ENCODE data around the gene MYO1B. TPM values are rescaled to one million over a fixed set of nuclear protein-coding genes. Genes with fewer than 3 reads are reported as not detected.

Gene MYO1B
- total RNA-seq, 1 donor from 2014 or later, result 7.0 TPM

DNA sequence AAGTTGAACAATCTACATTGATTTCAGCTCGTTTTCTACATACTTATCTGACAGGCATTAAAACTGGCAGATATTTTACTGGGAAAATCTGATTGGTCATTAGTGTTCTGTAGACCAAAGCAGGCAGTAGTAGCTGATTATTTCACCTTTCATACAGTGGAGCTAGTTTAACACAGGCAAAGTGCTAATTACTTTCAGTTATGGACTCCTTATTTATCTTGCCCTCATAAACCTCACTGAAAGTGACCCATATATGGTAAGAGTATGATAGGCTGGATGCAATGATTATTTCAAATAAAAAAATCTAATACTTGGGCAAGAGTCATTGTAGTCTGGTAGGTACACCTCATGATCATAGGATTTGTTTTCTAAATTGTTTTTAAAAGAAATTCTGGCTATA lies 129.7 kb downstream of the MYO1B start:
- H3K9me3 Mint-ChIP-seq, result no peaks in the 10 kb centered on the region
- H3K36me3 Mint-ChIP-seq (ENCODE audit: low read depth), result no peaks in the 10 kb centered on the region
- no peak overlapping the region for H3K27ac Mint-ChIP-seq
- no peak overlapping the region for H3K4me3 Mint-ChIP-seq (ENCODE audit: low read depth)
- intact Hi-C loops (cut with micrococcal nuclease), result no loop called here
- no peak for DNase-seq (ENCODE audit: low spot score)
- peaks cover 10% of the 10 kb centered on the region for H3K4me1 Mint-ChIP-seq (ENCODE audit: low read depth)
- no peaks in the 10 kb centered on the region for H3K27me3 Mint-ChIP-seq (ENCODE audit: low read depth)

GRCh38 chr2:191376981-191377629 lies 131.9 kb downstream of the MYO1B start:
- no peaks in the 10 kb centered on the region for H3K27me3 Mint-ChIP-seq (ENCODE audit: low read depth)
- no peaks in the 10 kb centered on the region for H3K36me3 Mint-ChIP-seq (ENCODE audit: low read depth)
- H3K4me1 Mint-ChIP-seq (ENCODE audit: low read depth), result peaks cover 10% of the 10 kb centered on the region
- no peak overlapping the region for H3K4me3 Mint-ChIP-seq (ENCODE audit: low read depth)
- intact Hi-C loops (cut with micrococcal nuclease), result no loop called here
- no peaks in the 10 kb centered on the region for H3K9me3 Mint-ChIP-seq
- H3K27ac Mint-ChIP-seq, result no peak overlapping the region
- no peak for DNase-seq (ENCODE audit: low spot score)

DNA sequence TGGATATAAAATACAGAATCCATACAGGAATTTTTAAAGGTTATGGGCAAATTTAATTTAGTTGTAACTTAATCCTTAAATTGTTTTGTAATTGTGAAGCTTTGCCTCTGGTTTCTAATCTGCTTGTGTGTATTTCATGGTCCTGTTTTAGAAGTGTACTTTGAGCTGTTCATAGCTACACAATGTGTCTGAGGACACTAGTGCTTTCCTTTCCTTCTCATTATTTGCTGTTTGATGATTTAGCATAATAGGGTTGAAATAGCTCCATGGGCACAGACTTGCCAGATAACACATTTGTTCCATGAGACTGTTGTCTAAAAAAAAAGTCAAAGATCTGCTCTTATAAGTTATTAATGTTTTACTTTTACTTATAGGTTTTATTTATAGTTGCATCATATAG lies 134.2 kb downstream of the MYO1B start:
- Mint-ChIP-seq H3K4me1 (ENCODE audit: low read depth) (peaks cover 10% of the 10 kb centered on the region), H3K27me3 (ENCODE audit: low read depth) (no peaks in the 10 kb centered on the region), H3K4me3 (ENCODE audit: low read depth) (no peak overlapping the region), H3K36me3 (ENCODE audit: low read depth) (no peaks in the 10 kb centered on the region), H3K27ac (no peak overlapping the region), H3K9me3 (no peaks in the 10 kb centered on the region)
- no peak for DNase-seq (ENCODE audit: low spot score)
- intact Hi-C loops (cut with micrococcal nuclease), result no loop called here

DNA sequence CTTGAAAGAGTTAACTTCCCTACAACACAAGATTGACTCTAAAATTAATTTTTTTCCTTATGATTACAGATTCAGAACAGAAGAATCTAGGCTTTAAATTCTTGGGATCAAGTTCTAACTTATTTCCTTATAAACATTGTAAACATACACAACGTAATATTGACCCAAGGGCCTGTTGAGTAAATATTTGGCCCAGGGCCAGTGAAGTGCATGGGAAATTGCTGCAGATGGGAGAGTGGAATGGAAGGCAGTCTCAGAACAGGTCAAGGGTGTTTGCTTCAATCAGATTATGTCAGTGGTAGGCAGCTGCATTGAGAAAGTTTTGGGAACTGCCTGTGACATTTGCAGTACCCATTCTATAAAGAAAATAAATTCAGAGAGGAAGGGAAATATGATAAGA lies 137.6 kb downstream of the MYO1B start:
- H3K4me1 Mint-ChIP-seq (ENCODE audit: low read depth), result peaks cover 12% of the 10 kb centered on the region
- H3K4me3 Mint-ChIP-seq (ENCODE audit: low read depth), result no peak overlapping the region
- no peaks in the 10 kb centered on the region for H3K27me3 Mint-ChIP-seq (ENCODE audit: low read depth)
- DNase-seq (ENCODE audit: low spot score), result no peak
- no peaks in the 10 kb centered on the region for H3K36me3 Mint-ChIP-seq (ENCODE audit: low read depth)
- intact Hi-C loops (cut with micrococcal nuclease), result no loop called here
- H3K9me3 Mint-ChIP-seq, result no peaks in the 10 kb centered on the region
- no peak overlapping the region for H3K27ac Mint-ChIP-seq

GRCh38 chr2:191383486-191383885 lies 138.3 kb downstream of the MYO1B start:
- Mint-ChIP-seq H3K36me3 (ENCODE audit: low read depth) (no peaks in the 10 kb centered on the region), H3K9me3 (no peaks in the 10 kb centered on the region), H3K27ac (no peak overlapping the region), H3K4me3 (ENCODE audit: low read depth) (no peak overlapping the region), H3K27me3 (ENCODE audit: low read depth) (no peaks in the 10 kb centered on the region), H3K4me1 (ENCODE audit: low read depth) (peaks cover 9% of the 10 kb centered on the region)
- intact Hi-C loops (cut with micrococcal nuclease), result no loop called here
- DNase-seq (ENCODE audit: low spot score), result no peak

GRCh38 chr2:191384829-191385228 lies 139.6 kb downstream of the MYO1B start:
- no peak for DNase-seq (ENCODE audit: low spot score)
- H3K4me1 Mint-ChIP-seq (ENCODE audit: low read depth), result peaks cover 9% of the 10 kb centered on the region
- H3K36me3 Mint-ChIP-seq (ENCODE audit: low read depth), result no peaks in the 10 kb centered on the region
- no peak overlapping the region for H3K27ac Mint-ChIP-seq
- no peak overlapping the region for H3K4me3 Mint-ChIP-seq (ENCODE audit: low read depth)
- no peaks in the 10 kb centered on the region for H3K9me3 Mint-ChIP-seq
- H3K27me3 Mint-ChIP-seq (ENCODE audit: low read depth), result no peaks in the 10 kb centered on the region
- intact Hi-C loops (cut with micrococcal nuclease), result no loop called here

- H3K4me3 Mint-ChIP-seq (ENCODE audit: low read depth), result no peak overlapping the region
- peaks cover 9% of the 10 kb centered on the region for H3K4me1 Mint-ChIP-seq (ENCODE audit: low read depth)
- H3K27me3 Mint-ChIP-seq (ENCODE audit: low read depth), result no peaks in the 10 kb centered on the region
- intact Hi-C loops (cut with micrococcal nuclease), result no loop called here
- H3K36me3 Mint-ChIP-seq (ENCODE audit: low read depth), result no peaks in the 10 kb centered on the region
- H3K27ac Mint-ChIP-seq, result no peak overlapping the region
- H3K9me3 Mint-ChIP-seq, result no peaks in the 10 kb centered on the region
- DNase-seq (ENCODE audit: low spot score), result no peak
These were observed 140.4 kb downstream of the MYO1B start for GRCh38 chr2:191385416-191386160.

GRCh38 chr2:191386938-191387536 lies 141.8 kb downstream of the MYO1B start:
- intact Hi-C loops (cut with micrococcal nuclease), result no loop called here
- no peak overlapping the region for H3K4me3 Mint-ChIP-seq (ENCODE audit: low read depth)
- no peaks in the 10 kb centered on the region for H3K27me3 Mint-ChIP-seq (ENCODE audit: low read depth)
- H3K27ac Mint-ChIP-seq, result no peak overlapping the region
- peaks cover 9% of the 10 kb centered on the region for H3K4me1 Mint-ChIP-seq (ENCODE audit: low read depth)
- H3K9me3 Mint-ChIP-seq, result no peaks in the 10 kb centered on the region
- no peak for DNase-seq (ENCODE audit: low spot score)
- no peaks in the 10 kb centered on the region for H3K36me3 Mint-ChIP-seq (ENCODE audit: low read depth)

DNA sequence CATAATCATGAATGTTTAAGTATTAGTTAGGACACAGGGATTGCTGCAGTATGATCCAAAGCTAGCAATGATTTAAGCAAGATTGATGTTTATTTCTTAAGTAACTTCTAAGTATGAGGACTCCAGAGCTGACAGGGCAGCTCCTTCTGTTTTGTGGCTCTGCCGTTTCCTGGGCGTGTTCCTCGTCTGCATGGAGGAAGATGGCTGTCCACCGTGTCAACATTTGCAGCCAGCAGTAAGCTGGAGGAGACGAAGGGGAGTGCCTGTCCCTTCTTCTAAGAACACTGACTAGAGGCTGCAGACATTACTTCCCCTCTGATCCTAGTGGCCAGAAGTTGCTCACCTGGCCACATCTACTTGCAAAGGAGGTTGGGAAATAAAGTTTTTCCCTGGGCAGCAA lies 144.1 kb downstream of the MYO1B start:
- no peaks in the 10 kb centered on the region for H3K9me3 Mint-ChIP-seq
- no peaks in the 10 kb centered on the region for H3K27me3 Mint-ChIP-seq (ENCODE audit: low read depth)
- no peak for DNase-seq (ENCODE audit: low spot score)
- no peak overlapping the region for H3K27ac Mint-ChIP-seq
- intact Hi-C loops (cut with micrococcal nuclease), result no loop called here
- no peaks in the 10 kb centered on the region for H3K36me3 Mint-ChIP-seq (ENCODE audit: low read depth)
- peaks cover 9% of the 10 kb centered on the region for H3K4me1 Mint-ChIP-seq (ENCODE audit: low read depth)
- no peak overlapping the region for H3K4me3 Mint-ChIP-seq (ENCODE audit: low read depth)

DNA sequence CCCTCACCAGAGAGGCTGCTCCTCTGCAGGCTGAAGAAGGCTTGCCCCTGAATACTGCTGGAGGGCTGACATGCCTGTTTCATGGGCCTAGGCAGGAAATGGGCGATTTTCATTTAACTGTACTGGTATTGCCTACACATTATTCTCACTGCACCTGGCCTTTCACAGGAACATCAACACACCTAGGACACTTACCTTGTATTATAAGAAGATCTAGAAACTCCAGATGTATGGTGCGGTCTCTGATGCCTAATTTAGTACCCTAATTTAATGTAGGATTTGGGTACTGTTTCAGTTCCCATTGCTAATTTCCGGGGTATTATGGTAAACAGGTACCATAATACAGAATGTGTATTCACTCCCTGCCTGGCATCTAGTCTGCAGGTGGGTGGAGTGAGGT lies 146.0 kb downstream of the MYO1B start:
- Mint-ChIP-seq H3K4me3 (ENCODE audit: low read depth) (no peak overlapping the region), H3K9me3 (no peaks in the 10 kb centered on the region), H3K27me3 (ENCODE audit: low read depth) (no peaks in the 10 kb centered on the region), H3K36me3 (ENCODE audit: low read depth) (no peaks in the 10 kb centered on the region), H3K27ac (no peak overlapping the region), H3K4me1 (ENCODE audit: low read depth) (peaks cover 6% of the 10 kb centered on the region)
- no peak for DNase-seq (ENCODE audit: low spot score)
- intact Hi-C loops (cut with micrococcal nuclease), result no loop called here

GRCh38 chr2:191394043-191394442 lies 148.8 kb downstream of the MYO1B start:
- Mint-ChIP-seq H3K36me3 (ENCODE audit: low read depth) (no peaks in the 10 kb centered on the region), H3K4me1 (ENCODE audit: low read depth) (no peaks in the 10 kb centered on the region), H3K4me3 (ENCODE audit: low read depth) (no peak overlapping the region), H3K27me3 (ENCODE audit: low read depth) (no peaks in the 10 kb centered on the region), H3K9me3 (no peaks in the 10 kb centered on the region), H3K27ac (no peak overlapping the region)
- intact Hi-C loops (cut with micrococcal nuclease), result no loop called here
- DNase-seq (ENCODE audit: low spot score), result no peak

- H3K27ac Mint-ChIP-seq, result no peak overlapping the region
- H3K9me3 Mint-ChIP-seq, result no peaks in the 10 kb centered on the region
- DNase-seq (ENCODE audit: low spot score), result no peak
- intact Hi-C loops (cut with micrococcal nuclease), result no loop called here
- H3K27me3 Mint-ChIP-seq (ENCODE audit: low read depth), result no peaks in the 10 kb centered on the region
- no peaks in the 10 kb centered on the region for H3K36me3 Mint-ChIP-seq (ENCODE audit: low read depth)
- no peak overlapping the region for H3K4me3 Mint-ChIP-seq (ENCODE audit: low read depth)
- H3K4me1 Mint-ChIP-seq (ENCODE audit: low read depth), result no peaks in the 10 kb centered on the region
These were observed 151.6 kb downstream of the MYO1B start for GRCh38 chr2:191396794-191397193.

- Mint-ChIP-seq H3K9me3 (no peaks in the 10 kb centered on the region), H3K27ac (no peak overlapping the region), H3K4me3 (ENCODE audit: low read depth) (no peak overlapping the region), H3K27me3 (ENCODE audit: low read depth) (no peaks in the 10 kb centered on the region), H3K36me3 (ENCODE audit: low read depth) (no peaks in the 10 kb centered on the region), H3K4me1 (ENCODE audit: low read depth) (peaks cover 6% of the 10 kb centered on the region)
- intact Hi-C loops (cut with micrococcal nuclease), result no loop called here
- no peak for DNase-seq (ENCODE audit: low spot score)
These were observed 154.4 kb downstream of the MYO1B start for GRCh38 chr2:191399601-191400000.

All from activated T-helper 2 cell treated with anti-CD3 and anti-CD28 coated beads, Interferon-gamma antibody, Interleukin-2, Interleukin-4, amounts not matched to agents 10 μg/mL and 5 μg/mL and 100 μg/mL, durations not matched to agents 14 hours and 24 hours and 36 hours (primary cell).